Fibroblast of the aortic adventitia (primary cell): ENCODE data around the gene CHD2. TPM values are rescaled to one million over a fixed set of nuclear protein-coding genes. Genes with fewer than 3 reads are reported as not detected.
"Not testable (repeated sequence)": the region's sequence is repeated elsewhere in the genome, so short reads cannot be mapped to it uniquely, and the experiment has no call there.

Experiments
- DNase-seq: peaks from one replicate; pipeline ENCODE4 v3.0.0-alpha.2; 2010; ENCODE audit warnings: low read depth
- H3K4me3 ChIP-seq: 2 replicates; pipeline ENCODE4 v1.5.1; 2011; ENCODE audit warnings: low read depth, mild to moderate bottlenecking, control low read depth, low read length, moderate library complexity
- CTCF ChIP-seq: IDR thresholded peaks from 2 replicates; pipeline ENCODE4 v1.5.1; 2011; ENCODE audit warnings: mild to moderate bottlenecking, low read length, control low read depth, inconsistent platforms; ENCODE audit not compliant: insufficient read depth
- total RNA-seq: library from RNA; depleted of rRNA; stranded (reverse); fragments of >200 nt; gene quantifications from 2 replicates; pipeline ENCODE4 v1.2.3, GENCODE V29; 2012; ENCODE audit warnings: low replicate concordance

CHD2 gene
- total RNA-seq, 1 donor = 83.7 TPM

GRCh38 chr15:93059442-93059841 is 159.3 kb downstream of the CHD2 start:
- DNase-seq = no peak
- no peak for TF ChIP-seq CTCF
- H3K4me3 ChIP-seq = no peak overlapping the region

- no peak for DNase-seq
- no peak for TF ChIP-seq CTCF
- no peak overlapping the region for H3K4me3 ChIP-seq
Measured at GRCh38 chr15:93060336-93061248, 160.5 kb downstream of the CHD2 start.

- not testable (repeated sequence) for H3K4me3 ChIP-seq, DNase-seq
Measured at GRCh38 chr15:93062628-93063261, 162.6 kb downstream of the CHD2 start.

GRCh38 chr15:93063262-93063671 is 163.1 kb downstream of the CHD2 start:
- DNase-seq = no peak
- no peak overlapping the region for H3K4me3 ChIP-seq
- TF ChIP-seq CTCF = no peak

GRCh38 chr15:93063796-93064690 is 163.9 kb downstream of the CHD2 start:
- DNase-seq = no peak
- no peak overlapping the region for H3K4me3 ChIP-seq
- no peak for TF ChIP-seq CTCF

- no peak for TF ChIP-seq CTCF
- no peak for DNase-seq
- H3K4me3 ChIP-seq = no peak overlapping the region
Measured at GRCh38 chr15:93065641-93066045, 165.5 kb downstream of the CHD2 start.

GRCh38 chr15:93066224-93066681 is 166.1 kb downstream of the CHD2 start:
- no peak for DNase-seq
- H3K4me3 ChIP-seq = no peak overlapping the region
- TF ChIP-seq CTCF = no peak
